HG03439 (cell line): Measurements from ENCODE around the gene WDTC1.
"Not testable (repeated sequence)": the region's sequence is repeated elsewhere in the genome, so short reads cannot be mapped to it uniquely, and the experiment has no call there.

Experiments used
- ATAC-seq: cut with Tn5 transposase; IDR thresholded peaks from one replicate; pipeline ENCODE4 v1.9.1; 2021; ENCODE audit warnings: mild to moderate bottlenecking, moderate library complexity; ENCODE audit not compliant: unreplicated experiment

The WDTC1 gene, protein sequence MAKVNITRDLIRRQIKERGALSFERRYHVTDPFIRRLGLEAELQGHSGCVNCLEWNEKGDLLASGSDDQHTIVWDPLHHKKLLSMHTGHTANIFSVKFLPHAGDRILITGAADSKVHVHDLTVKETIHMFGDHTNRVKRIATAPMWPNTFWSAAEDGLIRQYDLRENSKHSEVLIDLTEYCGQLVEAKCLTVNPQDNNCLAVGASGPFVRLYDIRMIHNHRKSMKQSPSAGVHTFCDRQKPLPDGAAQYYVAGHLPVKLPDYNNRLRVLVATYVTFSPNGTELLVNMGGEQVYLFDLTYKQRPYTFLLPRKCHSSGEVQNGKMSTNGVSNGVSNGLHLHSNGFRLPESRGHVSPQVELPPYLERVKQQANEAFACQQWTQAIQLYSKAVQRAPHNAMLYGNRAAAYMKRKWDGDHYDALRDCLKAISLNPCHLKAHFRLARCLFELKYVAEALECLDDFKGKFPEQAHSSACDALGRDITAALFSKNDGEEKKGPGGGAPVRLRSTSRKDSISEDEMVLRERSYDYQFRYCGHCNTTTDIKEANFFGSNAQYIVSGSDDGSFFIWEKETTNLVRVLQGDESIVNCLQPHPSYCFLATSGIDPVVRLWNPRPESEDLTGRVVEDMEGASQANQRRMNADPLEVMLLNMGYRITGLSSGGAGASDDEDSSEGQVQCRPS

GRCh38 chr1:27234049-27234882 is at the start of gene WDTC1:
Gene WDTC1 (plus strand): TSS chr1:27234632. CDS start chr1:27261055, 26,423 bp downstream.
- ATAC-seq: peak; percentile 90

- ATAC-seq: not testable (repeated sequence)
Observed at GRCh38 chr1:27184665-27185064, 49.8 kb upstream of the WDTC1 start.

GRCh38 chr1:27192039-27192529 is 42.3 kb upstream of the WDTC1 start:
- ATAC-seq: no peak

- ATAC-seq: no peak
Observed at GRCh38 chr1:27193194-27193593, 41.2 kb upstream of the WDTC1 start.

DNA sequence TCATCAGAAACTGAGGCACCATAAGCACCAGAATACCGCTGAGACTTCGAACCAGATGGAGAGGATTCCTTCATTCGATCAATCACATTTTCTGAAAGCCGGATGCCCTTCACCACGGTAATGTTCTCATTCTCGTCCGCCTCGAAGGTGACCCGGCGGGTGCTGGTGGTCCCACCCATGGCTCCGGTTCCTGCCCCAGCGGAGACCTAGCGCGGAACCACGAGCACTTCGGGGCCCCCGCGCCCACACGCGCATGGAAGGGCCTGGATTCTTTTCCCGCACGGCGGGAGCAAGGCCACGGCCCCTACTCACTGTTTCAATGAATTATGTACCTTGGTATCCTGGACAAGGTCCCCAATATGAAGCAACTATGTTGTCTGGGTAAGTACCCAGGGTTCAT is 33.1 kb upstream of the WDTC1 start:
- no peak for ATAC-seq

DNA sequence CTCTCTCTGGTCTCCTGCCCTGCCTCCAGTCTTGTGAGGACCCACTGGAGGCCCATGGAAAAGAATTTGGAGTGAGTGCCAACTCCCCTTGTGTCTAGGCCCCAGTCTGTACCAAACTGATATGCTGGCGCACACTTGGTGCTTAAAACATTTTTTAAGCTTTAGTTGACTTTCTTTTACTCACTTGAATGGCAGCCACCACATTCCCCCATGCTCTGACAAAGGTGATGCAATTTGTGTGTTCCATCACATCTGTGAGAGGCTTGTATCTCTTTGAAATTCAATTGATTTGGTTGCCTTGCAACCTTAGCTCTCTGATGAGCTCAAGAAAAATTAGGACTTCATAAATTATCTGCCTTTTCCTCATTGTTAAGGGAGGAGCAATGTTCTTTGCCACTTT is 30.5 kb upstream of the WDTC1 start:
- ATAC-seq: no peak

DNA sequence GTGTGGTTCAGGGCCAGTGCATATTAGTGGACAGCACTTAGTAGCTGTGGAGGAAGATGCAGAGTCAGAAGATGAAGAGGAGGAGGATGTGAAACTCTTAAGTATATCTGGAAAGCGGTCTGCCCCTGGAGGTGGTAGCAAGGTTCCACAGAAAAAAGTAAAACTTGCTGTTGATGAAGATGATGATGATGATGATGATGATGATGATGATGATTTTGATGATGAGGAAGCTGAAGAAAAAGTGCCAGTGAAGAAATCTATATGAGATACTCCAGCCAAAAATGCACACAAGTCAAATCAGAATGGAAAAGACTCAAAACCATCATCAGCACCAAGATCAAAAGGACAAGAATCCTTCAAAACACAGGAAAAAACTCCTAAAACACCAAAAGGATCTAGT is 27.2 kb upstream of the WDTC1 start:
- not testable (repeated sequence) for ATAC-seq

DNA sequence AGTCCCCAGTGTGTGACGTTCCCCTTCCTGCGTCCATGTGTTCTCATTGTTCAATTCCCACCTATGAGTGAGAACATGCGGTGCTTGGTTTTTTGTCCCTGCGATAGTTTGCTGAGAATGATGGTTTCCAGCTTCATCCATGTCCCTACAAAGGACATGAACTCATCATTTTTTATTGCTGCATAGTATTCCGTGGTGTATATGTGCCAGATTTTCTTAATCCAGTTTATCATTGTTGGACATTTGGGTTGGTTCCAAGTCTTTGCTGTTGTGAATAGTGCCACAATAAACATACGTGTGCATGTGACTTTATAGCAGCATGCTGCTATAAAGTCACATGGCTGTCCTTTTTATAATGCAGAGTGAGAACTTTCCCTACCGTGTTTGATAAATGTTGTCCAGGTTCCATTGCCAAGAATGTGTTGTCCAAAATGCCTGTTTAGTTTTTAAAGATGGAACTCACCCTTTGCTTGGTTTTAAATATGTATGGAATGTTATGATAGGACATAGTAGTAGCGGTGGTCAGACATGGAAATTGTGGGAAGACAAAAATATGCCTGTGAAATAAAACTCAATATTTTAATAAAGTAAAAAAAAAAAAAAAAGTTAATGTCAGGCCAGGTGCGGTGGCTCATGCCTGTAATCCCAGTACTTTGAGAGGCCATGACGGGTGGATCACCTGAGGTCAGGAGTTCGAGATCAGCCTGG is 26.1 kb upstream of the WDTC1 start:
- not testable (repeated sequence) for ATAC-seq

GRCh38 chr1:27216466-27216865 is 18.0 kb upstream of the WDTC1 start:
- ATAC-seq: no peak

DNA sequence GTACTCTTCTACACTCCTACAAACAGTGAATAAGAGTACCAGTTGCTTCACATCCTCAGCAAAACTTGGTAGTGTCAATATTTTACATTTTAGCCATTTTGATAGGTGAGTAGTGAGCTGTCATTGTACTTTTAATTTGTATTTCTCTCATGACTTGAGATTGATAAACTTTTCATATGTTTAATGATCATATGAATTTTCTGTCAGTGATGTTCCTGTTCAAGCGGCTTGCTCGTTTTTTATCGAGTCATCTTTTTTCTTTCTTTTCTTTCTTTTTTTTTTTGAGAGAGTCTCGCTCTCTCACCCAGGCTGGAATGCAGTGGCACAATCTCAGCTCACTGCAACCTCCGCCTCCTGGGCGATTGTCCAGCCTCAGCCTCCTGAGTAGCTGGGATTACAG is 17.0 kb upstream of the WDTC1 start:
- ATAC-seq: no peak

DNA sequence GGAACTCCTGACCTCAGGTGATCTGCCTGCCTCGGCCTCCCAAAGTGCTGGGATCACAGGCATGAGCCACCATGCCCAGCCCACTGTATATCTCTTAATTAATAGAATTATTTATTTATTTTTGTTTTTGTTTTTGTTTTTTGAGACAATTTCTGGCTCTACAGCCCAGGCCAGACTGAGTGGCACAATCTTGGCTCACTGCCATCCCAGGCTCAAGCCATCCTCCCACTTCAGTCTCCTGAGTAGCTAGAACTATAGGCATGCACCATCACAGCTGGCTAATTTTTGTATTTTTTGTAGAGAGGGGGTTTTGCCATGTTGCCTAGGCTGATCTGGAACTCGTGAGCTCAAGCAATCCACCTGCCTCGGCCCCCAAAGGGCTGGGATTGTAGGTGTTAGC is 15.7 kb upstream of the WDTC1 start:
- no peak for ATAC-seq

DNA sequence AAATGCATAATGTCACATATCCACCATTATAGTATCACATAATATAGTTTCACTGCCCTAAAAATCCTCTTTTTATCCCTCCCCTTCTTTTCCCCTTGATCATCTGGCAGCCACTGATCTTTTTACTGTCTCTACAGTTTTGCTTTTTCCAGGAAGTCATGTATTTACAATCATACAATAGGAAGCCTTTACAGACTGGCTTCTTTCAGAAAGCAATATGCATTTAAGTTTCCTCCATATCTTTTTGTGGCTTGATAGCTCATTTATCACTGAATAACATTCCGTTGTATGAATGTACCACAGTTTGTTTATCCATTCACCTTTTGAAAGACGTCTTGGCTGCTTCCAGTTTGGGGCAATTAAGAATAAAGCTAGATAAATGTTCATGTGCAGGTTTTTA is 14.3 kb upstream of the WDTC1 start:
- ATAC-seq: no peak

DNA sequence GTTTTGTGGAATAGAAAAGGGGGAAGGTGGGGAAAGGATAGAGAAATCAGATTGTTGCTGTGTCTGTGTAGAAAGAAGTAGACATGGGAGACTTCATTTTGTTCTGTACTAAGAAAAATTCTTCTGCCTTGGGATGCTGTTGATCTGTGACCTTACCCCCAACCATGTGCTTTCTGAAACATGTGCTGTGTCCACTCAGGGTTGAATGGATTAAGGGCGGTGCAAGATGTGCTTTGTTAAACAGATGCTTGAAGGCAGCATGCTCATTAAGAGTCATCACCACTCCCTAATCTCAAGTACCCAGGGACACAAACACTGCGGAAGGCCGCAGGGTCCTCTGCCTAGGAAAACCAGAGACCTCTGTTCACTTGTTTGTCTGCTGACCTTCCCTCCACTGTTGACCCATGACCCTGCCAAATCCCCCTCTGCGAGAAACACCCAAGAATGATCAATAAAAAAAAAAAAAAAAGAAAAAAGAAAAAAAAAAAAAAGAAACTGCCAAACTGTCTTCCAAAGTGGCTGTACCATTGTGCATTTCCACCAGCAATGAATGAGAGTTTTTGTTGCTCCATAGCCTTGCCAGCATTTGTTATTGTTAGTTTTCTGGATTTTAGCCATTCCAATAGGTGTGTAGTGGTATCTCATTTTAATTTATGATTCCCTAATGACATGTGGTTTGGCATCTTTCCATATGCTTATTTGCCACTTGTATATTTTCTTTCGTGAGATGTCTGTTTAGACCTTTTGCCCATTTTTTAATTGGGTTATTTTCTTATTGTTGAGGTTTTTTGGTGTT is 13.5 kb upstream of the WDTC1 start:
- not testable (repeated sequence) for ATAC-seq

- no peak for ATAC-seq
Observed at GRCh38 chr1:27225621-27226020, 8.8 kb upstream of the WDTC1 start.

DNA sequence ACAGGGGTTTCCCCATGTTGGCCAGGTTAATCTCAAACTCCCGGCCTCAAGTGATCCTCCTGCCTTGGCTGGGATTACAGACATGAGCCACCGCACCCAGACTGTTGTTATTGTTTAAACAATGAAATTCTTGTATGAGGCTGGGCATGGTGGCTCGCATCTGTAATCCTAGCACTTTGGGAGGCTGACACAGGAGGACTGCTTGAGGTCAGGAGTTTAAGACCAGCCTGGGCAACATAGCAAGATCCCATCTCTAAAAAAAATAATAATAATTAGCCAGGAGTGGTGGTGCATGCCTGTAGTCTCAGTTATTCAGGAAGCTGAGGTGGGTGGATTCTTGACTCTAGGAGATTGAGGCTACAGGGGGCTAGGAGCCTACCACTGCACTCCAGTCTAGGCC is 6.7 kb upstream of the WDTC1 start:
- ATAC-seq: no peak

GRCh38 chr1:27233667-27234048 is 774 bp upstream of the WDTC1 start:
- ATAC-seq: no peak

DNA sequence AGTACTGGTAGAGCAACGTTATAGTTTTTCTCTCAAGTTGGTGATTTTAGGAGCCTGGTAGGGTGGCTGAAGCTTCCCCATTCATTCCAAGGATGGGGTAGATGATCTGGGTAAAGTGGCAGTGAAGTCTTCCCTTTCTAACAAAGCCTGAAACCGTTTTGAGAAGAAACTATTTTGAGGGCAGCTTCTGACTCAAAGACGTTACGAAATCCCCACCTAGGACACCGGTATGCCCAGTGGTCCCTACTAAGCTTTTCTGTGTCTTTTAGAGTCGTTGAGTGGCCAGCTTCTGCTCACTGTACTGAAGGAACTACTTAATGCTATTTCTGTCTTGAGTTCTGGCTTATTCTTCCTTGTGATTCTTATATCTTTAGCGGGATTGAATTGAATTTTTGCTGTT is 1.4 kb downstream of the WDTC1 start:
- ATAC-seq: no peak

DNA sequence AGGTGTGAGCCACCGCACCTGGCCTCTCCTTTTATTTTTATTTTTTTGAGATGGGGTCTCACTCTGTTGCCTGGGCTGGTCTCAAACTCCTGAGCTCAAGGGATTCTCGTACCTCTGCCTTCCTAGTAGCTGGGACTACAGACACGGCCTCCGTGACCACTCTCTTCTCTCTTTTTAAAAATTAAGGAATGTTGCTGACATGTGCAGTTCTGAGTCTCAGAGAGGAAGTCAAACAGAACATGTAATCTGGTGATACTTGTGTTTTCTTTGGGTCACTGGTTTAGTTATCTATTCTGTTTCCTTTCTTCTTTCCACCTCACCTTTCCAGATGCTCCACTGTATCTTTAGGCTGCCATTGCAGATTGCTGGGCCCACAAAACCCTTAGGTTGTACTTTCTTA is 2.7 kb downstream of the WDTC1 start:
- ATAC-seq: no peak

DNA sequence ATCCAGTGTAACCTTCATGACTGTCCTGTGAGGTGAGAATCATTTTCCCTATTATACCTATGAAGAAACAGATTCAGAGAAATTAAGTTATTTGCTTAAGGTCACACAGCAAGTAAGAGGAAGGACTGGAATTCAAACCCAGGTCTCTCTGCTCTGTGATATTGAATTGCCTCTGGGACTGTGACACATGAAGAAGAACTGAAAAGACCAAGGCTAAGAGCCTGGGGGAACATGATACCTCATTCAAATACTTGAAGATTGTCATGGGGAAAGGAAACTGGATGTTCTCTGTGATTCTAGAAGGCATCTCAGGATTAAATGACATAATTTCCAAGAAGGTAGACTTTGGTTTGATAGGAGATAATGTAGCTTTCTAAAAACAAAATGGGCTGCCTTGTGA is 3.6 kb downstream of the WDTC1 start:
- no peak for ATAC-seq

DNA sequence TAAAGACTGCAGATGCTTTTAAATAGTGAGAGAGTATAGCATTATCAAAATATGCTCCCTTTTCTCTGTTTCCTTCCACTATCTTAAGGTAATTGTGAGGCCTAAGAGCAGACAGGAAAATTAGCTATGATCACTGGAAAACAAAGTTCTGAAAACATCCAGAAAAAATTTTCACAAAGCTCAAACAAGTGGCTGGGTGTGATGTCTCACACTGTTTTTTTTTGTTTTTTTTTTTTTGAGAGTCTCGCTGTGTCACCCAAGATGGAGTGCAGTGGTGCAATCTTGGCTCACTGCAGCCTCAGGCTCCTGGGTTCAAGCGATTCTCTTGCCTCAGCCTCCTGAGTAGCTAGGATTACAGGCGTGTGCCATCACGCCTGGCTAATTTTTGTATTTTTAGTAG is 7.2 kb downstream of the WDTC1 start:
- ATAC-seq: no peak
